GM19467 (cell line): ENCODE data around the gene FEN1.

Source experiments
- ATAC-seq: cut with Tn5 transposase; IDR thresholded peaks from one replicate; pipeline ENCODE4 v1.9.1; 2021; ENCODE audit warnings: mild to moderate bottlenecking, moderate library complexity; ENCODE audit not compliant: unreplicated experiment

The FEN1 gene

GRCh38 chr11:61815790-61816735, 23.4 kb downstream of the FEN1 start:
- peak; percentile 26 for ATAC-seq

- ATAC-seq = peak; percentile 49
These were observed 24.2 kb downstream of the FEN1 start, which contains the start of gene FADS1 for GRCh38 chr11:61816736-61817455. Gene FADS1, minus strand, starts transcription at chr11:61817003. Its CDS starts 74 bp downstream, at chr11:61816929.

GRCh38 chr11:61817471-61818202, 24.9 kb downstream of the FEN1 start:
- no peak for ATAC-seq

- ATAC-seq = no peak
These were observed 27.5 kb downstream of the FEN1 start for GRCh38 chr11:61820174-61820573.

GRCh38 chr11:61826930-61827570, 34.3 kb downstream of the FEN1 start:
- ATAC-seq = peak; percentile 7

GRCh38 chr11:61827571-61828378, 35.1 kb downstream of the FEN1 start, which contains the start of gene FADS2:
Gene FADS2, plus strand, starts transcription at chr11:61828300. Its CDS starts 91 bp downstream, at chr11:61828391.
- ATAC-seq = peak; percentile 64

- peak; percentile 2 for ATAC-seq
These were observed 35.6 kb downstream of the FEN1 start for GRCh38 chr11:61828379-61828628.

- ATAC-seq = peak; percentile 13
These were observed 36.1 kb downstream of the FEN1 start for GRCh38 chr11:61828629-61829407.

GRCh38 chr11:61829806-61830205, 37.1 kb downstream of the FEN1 start:
- no peak for ATAC-seq

GRCh38 chr11:61830237-61831105, 37.8 kb downstream of the FEN1 start:
- ATAC-seq = no peak

GRCh38 chr11:61832207-61832606, 39.5 kb downstream of the FEN1 start:
- no peak for ATAC-seq

- ATAC-seq = no peak
These were observed 40.0 kb downstream of the FEN1 start for GRCh38 chr11:61832754-61833153.

GRCh38 chr11:61833471-61833870, 40.8 kb downstream of the FEN1 start:
- ATAC-seq = no peak

GRCh38 chr11:61833926-61834277, 41.2 kb downstream of the FEN1 start:
- ATAC-seq = no peak

- peak; percentile 85 for ATAC-seq
These were observed 41.8 kb downstream of the FEN1 start for GRCh38 chr11:61834278-61835048.

- ATAC-seq = no peak
These were observed 43.5 kb downstream of the FEN1 start for GRCh38 chr11:61836193-61836592.

- no peak for ATAC-seq
These were observed 44.8 kb downstream of the FEN1 start for GRCh38 chr11:61837411-61838005.
